Body of pancreas (tissue), 4 donors: ENCODE measurements around the gene DNER. TPM values are rescaled to one million over a fixed set of nuclear protein-coding genes. Genes with fewer than 3 reads are reported as not detected.

ENCODE experiments used
- ATAC-seq: fragments of 150-250 bp; one replicate; pipeline ENCODE4 v1.9.1; 2016
- DNase-seq, 4 donors: peaks; one replicate each; pipeline ENCODE4 v3.0.0-alpha.2; 2019
- H3K27ac ChIP-seq, 4 donors: fragments of 200-600 bp; sonication (generic); 1 replicate in 3 of 4; 2 replicates in 1 of 4; pipeline versions ENCODE4 v1.5.1 to v1.6.1; 2016 to 2019; ENCODE audit warnings: mild to moderate bottlenecking in 1 of 4, mixed read lengths in 1 of 4, moderate library complexity in 1 of 4
- H3K27me3 ChIP-seq, 2 donors: fragments of 200-600 bp; sonication (generic); one replicate each; pipeline ENCODE4 v1.6.0; 2016; ENCODE audit warnings: mild to moderate bottlenecking in 1 of 2
- H3K36me3 ChIP-seq, 2 donors: fragments of 200-600 bp; sonication (generic); replicated peaks in 1 of 2; 2 replicates each; pipeline ENCODE4 v1.5.1; 2016; ENCODE audit warnings: low read depth in 2 of 2; ENCODE audit not compliant: insufficient read depth in 1 of 2
- H3K4me1 ChIP-seq: fragments of 200-600 bp; sonication (generic); one replicate; pipeline ENCODE4 v1.6.0; 2016
- H3K4me3 ChIP-seq, 2 donors: fragments of 200-600 bp; sonication (generic); 1 replicate in 1 of 2; 2 replicates in 1 of 2; pipeline ENCODE4 v1.5.1; 2016 to 2019
- H3K9me3 ChIP-seq, 3 donors: fragments of 200-600 bp; sonication (generic); 1 replicate in 2 of 3; 2 replicates in 1 of 3; pipeline ENCODE4 v1.5.1; 2016
- POLR2A ChIP-seq, 3 donors: fragments of 450-650 bp; IDR thresholded peaks; one replicate each; pipeline ENCODE4 v1.6.1; 2016; ENCODE audit warnings: antibody characterized with exemption in 3 of 3, mild to moderate bottlenecking in 2 of 3
- WGBS, 2 donors: methylation state at CpG; one replicate each; pipeline ENCODE4 v1.1.5; 2017; 5-methylcytosine and 5-hydroxymethylcytosine counted together
- intact Hi-C: fragments of 100-400 bp; cut with DNase I; formaldehyde crosslinking; loops from one replicate; pipeline ENCODE4 v1.15.1; 2023
- total RNA-seq, 2 donors: library from RNA; depleted of rRNA; stranded (reverse); fragments of >200 nt; gene quantifications; one replicate each; pipeline ENCODE4 v1.1.0, GENCODE V29; 2016
- TF ChIP-seq, protein P1 (sequence below), 7 experiments: fragments of 450-650 bp in 4 of 7; fragments of 200-600 bp in 3 of 7; sonication (generic) in 3 of 7; IDR thresholded peaks; one replicate each; pipeline ENCODE4 v1.5.1; 2016 to 2019; ENCODE audit warnings: antibody characterized with exemption in 7 of 7

Gene DNER
- total RNA-seq, 2 donors from 2014 or later = 0.78 to 1.3 TPM

DNA sequence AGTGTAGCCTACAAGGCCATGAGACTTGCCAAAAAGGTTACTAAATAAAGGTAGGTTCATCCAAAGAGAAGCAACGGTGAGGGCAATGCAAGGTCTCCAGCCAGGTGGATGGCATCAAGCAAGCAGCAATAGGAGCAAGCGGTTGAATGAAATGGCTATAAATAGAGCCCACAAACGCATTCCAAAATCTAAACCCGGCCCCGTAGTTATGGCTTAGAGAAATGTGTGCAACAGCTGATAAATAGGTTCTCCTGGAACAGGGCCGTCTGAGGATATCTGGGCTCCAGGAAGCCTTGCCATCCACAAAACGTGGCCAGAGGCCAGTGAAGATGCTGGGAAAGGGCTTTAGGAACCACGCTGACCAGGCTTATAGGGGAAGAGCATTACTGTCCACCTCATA, 297.2 kb downstream of the DNER start:
- Histone ChIP-seq H3K9me3 (no peaks in the 10 kb centered on the region), H3K27me3 (no peaks in the 10 kb centered on the region), H3K4me1 (no peaks in the 10 kb centered on the region), H3K4me3 (no peak overlapping the region), H3K36me3 (no peaks in the 10 kb centered on the region), H3K27ac (peak overlapping the region in 1 of 4 donors; percentile 61)
- intact Hi-C loops = no loop called here
- ATAC-seq (no peak), DNase-seq (no peak)
- WGBS, 2 donors = 46 to 48% methylated on average over 8 of the region's 8 CpGs
- TF ChIP-seq, protein P1, sequence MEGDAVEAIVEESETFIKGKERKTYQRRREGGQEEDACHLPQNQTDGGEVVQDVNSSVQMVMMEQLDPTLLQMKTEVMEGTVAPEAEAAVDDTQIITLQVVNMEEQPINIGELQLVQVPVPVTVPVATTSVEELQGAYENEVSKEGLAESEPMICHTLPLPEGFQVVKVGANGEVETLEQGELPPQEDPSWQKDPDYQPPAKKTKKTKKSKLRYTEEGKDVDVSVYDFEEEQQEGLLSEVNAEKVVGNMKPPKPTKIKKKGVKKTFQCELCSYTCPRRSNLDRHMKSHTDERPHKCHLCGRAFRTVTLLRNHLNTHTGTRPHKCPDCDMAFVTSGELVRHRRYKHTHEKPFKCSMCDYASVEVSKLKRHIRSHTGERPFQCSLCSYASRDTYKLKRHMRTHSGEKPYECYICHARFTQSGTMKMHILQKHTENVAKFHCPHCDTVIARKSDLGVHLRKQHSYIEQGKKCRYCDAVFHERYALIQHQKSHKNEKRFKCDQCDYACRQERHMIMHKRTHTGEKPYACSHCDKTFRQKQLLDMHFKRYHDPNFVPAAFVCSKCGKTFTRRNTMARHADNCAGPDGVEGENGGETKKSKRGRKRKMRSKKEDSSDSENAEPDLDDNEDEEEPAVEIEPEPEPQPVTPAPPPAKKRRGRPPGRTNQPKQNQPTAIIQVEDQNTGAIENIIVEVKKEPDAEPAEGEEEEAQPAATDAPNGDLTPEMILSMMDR (IDR thresholded peaks at IDR 0.05) = no peak
- TF ChIP-seq POLR2A (IDR thresholded peaks at IDR 0.05) = no peak

DNA sequence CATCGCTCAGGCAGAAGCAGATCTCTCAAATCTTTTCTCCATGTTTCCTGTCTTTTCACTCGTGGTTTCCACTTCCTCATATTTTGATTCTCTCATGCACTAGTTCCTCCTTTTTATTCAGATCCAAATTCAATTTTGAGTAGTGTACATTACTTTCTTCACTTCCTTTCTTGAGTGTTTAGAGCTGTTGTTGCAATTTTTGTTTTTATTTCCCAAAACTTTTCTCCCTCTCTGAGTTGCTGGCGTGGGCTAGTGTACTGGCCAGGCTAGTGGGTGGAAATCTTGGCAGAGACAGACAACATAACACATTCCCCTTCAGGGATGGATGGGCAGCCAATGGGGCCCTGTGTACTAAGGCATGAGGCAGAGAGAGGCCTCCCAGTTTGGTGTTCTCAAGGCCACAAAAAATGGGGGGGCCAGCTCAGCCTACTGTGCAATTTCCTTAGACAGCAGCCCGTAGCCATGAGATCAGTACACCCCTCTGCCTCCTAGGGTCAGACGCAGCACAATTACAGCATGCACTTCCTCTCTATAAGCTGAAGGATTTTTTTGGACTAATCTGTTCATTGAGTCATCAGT, 298.1 kb downstream of the DNER start:
- TF ChIP-seq, protein P1 (IDR thresholded peaks at IDR 0.05) = no peak
- no peak for TF ChIP-seq POLR2A (IDR thresholded peaks at IDR 0.05)
- WGBS, 2 donors = 38 to 39% methylated on average over 4 to 5 of the region's 5 CpGs
- intact Hi-C loops = no loop called here
- Histone ChIP-seq H3K27me3 (no peaks in the 10 kb centered on the region), H3K27ac (peak overlapping the region in 2 of 4 donors; percentile 17 to 61), H3K4me1 (no peaks in the 10 kb centered on the region), H3K4me3 (no peak overlapping the region), H3K9me3 (no peaks in the 10 kb centered on the region), H3K36me3 (no peaks in the 10 kb centered on the region)
- ATAC-seq = peak; percentile 70
- DNase-seq = peak; percentile 26 to 74 (median 40)

GRCh38 chr2:229414631-229415030, 299.7 kb downstream of the DNER start:
- intact Hi-C loops = no loop called here
- Histone ChIP-seq H3K4me1 (no peaks in the 10 kb centered on the region), H3K4me3 (no peak overlapping the region), H3K27ac (no peak overlapping the region), H3K9me3 (no peaks in the 10 kb centered on the region), H3K27me3 (no peaks in the 10 kb centered on the region), H3K36me3 (no peaks in the 10 kb centered on the region)
- no peak for ATAC-seq
- DNase-seq = no peak
- no peak for TF ChIP-seq POLR2A (IDR thresholded peaks at IDR 0.05)
- TF ChIP-seq, protein P1 (IDR thresholded peaks at IDR 0.05) = no peak
- 67 to 93% methylated on average over 2 of the region's 2 CpGs for WGBS, 2 donors

- no peak overlapping the region for H3K4me3 ChIP-seq
- no peaks in the 10 kb centered on the region for H3K9me3 ChIP-seq
- intact Hi-C loops = no loop called here
- TF ChIP-seq POLR2A (IDR thresholded peaks at IDR 0.05) = no peak
- TF ChIP-seq, protein P1 (IDR thresholded peaks at IDR 0.05) = no peak
- no peaks in the 10 kb centered on the region for H3K4me1 ChIP-seq
- WGBS, 2 donors = 56 to 67% methylated on average over 5 of the region's 5 CpGs
- H3K27me3 ChIP-seq = no peaks in the 10 kb centered on the region
- ATAC-seq = no peak
- no peaks in the 10 kb centered on the region for H3K36me3 ChIP-seq
- no peak for DNase-seq
- no peak overlapping the region for H3K27ac ChIP-seq
Measured at GRCh38 chr2:229412686-229413085, 301.7 kb downstream of the DNER start.

GRCh38 chr2:229410946-229411345, 303.4 kb downstream of the DNER start:
- H3K36me3 ChIP-seq = no peaks in the 10 kb centered on the region
- DNase-seq (no peak), ATAC-seq (no peak)
- intact Hi-C loops = no loop called here
- no peaks in the 10 kb centered on the region for H3K9me3 ChIP-seq
- no peaks in the 10 kb centered on the region for H3K27me3 ChIP-seq
- no peak overlapping the region for H3K4me3 ChIP-seq
- no peaks in the 10 kb centered on the region for H3K4me1 ChIP-seq
- no peak overlapping the region for H3K27ac ChIP-seq
- TF ChIP-seq, protein P1 (IDR thresholded peaks at IDR 0.05) = no peak
- no peak for TF ChIP-seq POLR2A (IDR thresholded peaks at IDR 0.05)
- WGBS, 2 donors = 61 to 62% methylated on average over 5 of the region's 5 CpGs
